H1 (cell line): ENCODE data around the gene TMEM225B. TPM values are rescaled to one million over a fixed set of nuclear protein-coding genes. Genes with fewer than 3 reads are reported as not detected.
A peak's percentile ranks its signal among the peaks of the same experiment; 100 is the strongest.

ENCODE experiments used
- GTF2F1 ChIP-seq: IDR thresholded peaks from 2 replicates; pipeline ENCODE4 v1.6.1; 2012; ENCODE audit warnings: low read depth, low read length, improper control_type of control experiment, borderline replicate concordance
- MAFK ChIP-seq: IDR thresholded peaks from 2 replicates; pipeline ENCODE4 v1.6.1; 2012; ENCODE audit warnings: low read depth, mild to moderate bottlenecking, improper control_type of control experiment, low read length
- NANOG ChIP-seq: IDR thresholded peaks from 2 replicates; pipeline ENCODE4 v1.6.1; 2011; ENCODE audit warnings: low read length, low read depth, mild to moderate bottlenecking, inconsistent platforms; ENCODE audit not compliant: insufficient read depth, poor library complexity, severe bottlenecking
- NRF1 ChIP-seq: IDR thresholded peaks from 2 replicates; pipeline ENCODE4 v1.6.1; 2011; ENCODE audit warnings: mild to moderate bottlenecking, low read depth, low read length, improper control_type of control experiment
- RBBP5 ChIP-seq: IDR thresholded peaks from 2 replicates; pipeline ENCODE4 v1.7.1; 2012; ENCODE audit warnings: low read depth, mild to moderate bottlenecking, inconsistent platforms, low read length, moderate library complexity, borderline replicate concordance
- YY1 ChIP-seq: IDR thresholded peaks from 2 replicates; pipeline ENCODE4 v1.6.1; 2011; ENCODE audit warnings: low read depth, mild to moderate bottlenecking, low read length
- polyA plus RNA-seq, 7 experiments: library from polyadenylated mRNA; depleted of rRNA in 3 of 7; stranded (reverse) in 5 of 7; unstranded in 2 of 7; fragments of >200 nt in 5 of 7; fragments of 200-250 nt in 2 of 7; gene quantifications; 1 replicate in 5 of 7; 2 replicates in 1 of 7; 4 replicates in 1 of 7; pipeline versions ENCODE4 v1.2.1 to v1.2.3, GENCODE V29; 2011 to 2013; ENCODE audit warnings: missing spikeins in 2 of 7, mixed read lengths in 2 of 7
- total RNA-seq: library from RNA; stranded (reverse); fragmentation: NEBNext Ultra II Directional; extraction: Animal tissue kit (Norgen Biotek cat#: 25700); gene quantifications from 2 replicates; pipeline ENCODE4 v1.2.1, GENCODE V29; 2021
- TF ChIP-seq, protein P1 (sequence below): IDR thresholded peaks from 2 replicates; pipeline ENCODE4 v1.6.1; 2011; ENCODE audit warnings: low read length, improper control_type of control experiment
- TF ChIP-seq, protein P2 (sequence below), 3 experiments: IDR thresholded peaks; 1 replicate in 2 of 3; 2 replicates in 1 of 3; pipeline versions ENCODE4 v1.5.1 to v1.6.1; 2011; ENCODE audit warnings: low read length in 3 of 3, mild to moderate bottlenecking in 3 of 3, inconsistent platforms in 2 of 3, low read depth in 1 of 3, moderate library complexity in 1 of 3; ENCODE audit not compliant: insufficient read depth in 1 of 3; ENCODE audit errors: control extremely low read depth in 1 of 3

Gene TMEM225B
- total and polyA plus RNA-seq, 2 of the 8 experiments (the other 6 are each of a cell fraction or from before 2014, with no cell fraction given): 0.68 TPM; not detected in 1

DNA sequence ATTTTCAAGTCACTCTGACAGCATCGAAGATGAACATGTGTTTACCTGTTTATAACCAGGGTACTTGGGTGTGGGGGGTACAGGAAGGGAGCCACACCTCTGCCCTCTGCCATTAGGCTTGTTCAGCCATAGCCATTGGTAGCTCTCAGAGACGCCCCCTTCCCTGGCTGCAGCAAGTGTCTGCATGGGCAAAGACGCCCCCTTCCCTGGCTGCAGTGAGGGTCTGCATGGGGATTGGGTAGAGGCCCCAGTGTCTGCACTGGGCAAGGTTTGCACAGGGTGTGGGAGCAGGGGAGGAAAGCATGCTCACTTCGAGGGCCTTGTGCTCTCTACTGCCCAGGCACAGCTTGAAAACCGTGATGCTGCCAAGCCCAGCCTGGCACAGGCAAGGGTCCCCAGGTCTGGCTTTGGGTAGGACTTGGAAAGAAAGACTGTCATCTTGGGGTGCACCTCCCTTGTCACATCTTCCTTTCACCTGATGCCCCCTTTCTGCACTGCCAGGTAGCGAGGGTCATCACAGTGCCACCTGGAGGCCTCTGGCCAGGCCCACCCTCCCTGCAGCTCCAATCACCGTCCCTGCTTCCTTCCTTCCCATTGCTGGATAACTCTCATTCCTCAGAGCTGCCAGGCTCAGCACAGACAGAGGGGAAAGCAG lies 3.7 kb downstream of the TMEM225B start (continued):
- TF ChIP-seq, protein P1, sequence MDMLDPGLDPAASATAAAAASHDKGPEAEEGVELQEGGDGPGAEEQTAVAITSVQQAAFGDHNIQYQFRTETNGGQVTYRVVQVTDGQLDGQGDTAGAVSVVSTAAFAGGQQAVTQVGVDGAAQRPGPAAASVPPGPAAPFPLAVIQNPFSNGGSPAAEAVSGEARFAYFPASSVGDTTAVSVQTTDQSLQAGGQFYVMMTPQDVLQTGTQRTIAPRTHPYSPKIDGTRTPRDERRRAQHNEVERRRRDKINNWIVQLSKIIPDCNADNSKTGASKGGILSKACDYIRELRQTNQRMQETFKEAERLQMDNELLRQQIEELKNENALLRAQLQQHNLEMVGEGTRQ: no peak
- TF ChIP-seq NRF1 (no peak), NANOG (no peak), YY1 (no peak), RBBP5 (no peak), MAFK (no peak), GTF2F1 (no peak)
- TF ChIP-seq, protein P2, sequence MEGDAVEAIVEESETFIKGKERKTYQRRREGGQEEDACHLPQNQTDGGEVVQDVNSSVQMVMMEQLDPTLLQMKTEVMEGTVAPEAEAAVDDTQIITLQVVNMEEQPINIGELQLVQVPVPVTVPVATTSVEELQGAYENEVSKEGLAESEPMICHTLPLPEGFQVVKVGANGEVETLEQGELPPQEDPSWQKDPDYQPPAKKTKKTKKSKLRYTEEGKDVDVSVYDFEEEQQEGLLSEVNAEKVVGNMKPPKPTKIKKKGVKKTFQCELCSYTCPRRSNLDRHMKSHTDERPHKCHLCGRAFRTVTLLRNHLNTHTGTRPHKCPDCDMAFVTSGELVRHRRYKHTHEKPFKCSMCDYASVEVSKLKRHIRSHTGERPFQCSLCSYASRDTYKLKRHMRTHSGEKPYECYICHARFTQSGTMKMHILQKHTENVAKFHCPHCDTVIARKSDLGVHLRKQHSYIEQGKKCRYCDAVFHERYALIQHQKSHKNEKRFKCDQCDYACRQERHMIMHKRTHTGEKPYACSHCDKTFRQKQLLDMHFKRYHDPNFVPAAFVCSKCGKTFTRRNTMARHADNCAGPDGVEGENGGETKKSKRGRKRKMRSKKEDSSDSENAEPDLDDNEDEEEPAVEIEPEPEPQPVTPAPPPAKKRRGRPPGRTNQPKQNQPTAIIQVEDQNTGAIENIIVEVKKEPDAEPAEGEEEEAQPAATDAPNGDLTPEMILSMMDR (IDR thresholded peaks at IDR 0.05; ENCODE audit: control extremely low read depth in 1 of 3, insufficient read depth in 1 of 3, low read depth in 1 of 3, low read length in 3 of 3): peak; percentile 75 to 90 (median 75)
- TF ChIP-seq, all 59 proteins: peak for 3
